NT2/D1 (cell line): Measurements from ENCODE around the gene WASHC4.

Experiments used
- SUZ12 ChIP-seq: IDR thresholded peaks from 2 replicates; pipeline ENCODE4 v1.6.1; 2011; ENCODE audit not compliant: insufficient read length, insufficient read depth; ENCODE audit errors: extremely low read depth
- YY1 ChIP-seq: IDR thresholded peaks from 2 replicates; pipeline ENCODE4 v1.6.1; 2011; ENCODE audit not compliant: insufficient read length, insufficient read depth
- ZNF274 ChIP-seq: IDR thresholded peaks from 2 replicates; pipeline ENCODE4 v1.6.1; 2011; ENCODE audit warnings: mild to moderate bottlenecking, low read depth, low read length

DNA sequence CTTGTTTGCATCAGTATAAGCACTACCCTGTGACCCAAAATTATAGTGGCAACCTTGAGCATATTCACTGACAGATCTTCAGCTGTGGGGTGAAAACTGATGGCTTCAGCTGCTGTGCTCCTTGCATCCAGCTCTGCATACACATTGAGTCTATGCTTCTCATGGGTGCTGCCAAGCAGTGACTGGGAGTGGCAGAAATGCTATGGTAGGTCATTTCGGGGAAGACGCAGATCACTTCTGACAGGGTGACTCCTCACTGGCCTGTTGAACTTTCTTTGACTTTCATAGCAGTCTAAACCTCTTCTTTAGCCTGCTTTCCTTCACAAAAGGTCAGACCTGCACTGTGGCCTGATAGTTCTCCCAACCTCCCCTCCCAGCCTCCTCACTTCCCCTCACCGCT is 17.7 kb upstream of the WASHC4 start:
- TF ChIP-seq SUZ12: no peak
- TF ChIP-seq ZNF274: no peak
- TF ChIP-seq YY1: no peak
